ENCODE results near the gene DHX15.

DNA sequence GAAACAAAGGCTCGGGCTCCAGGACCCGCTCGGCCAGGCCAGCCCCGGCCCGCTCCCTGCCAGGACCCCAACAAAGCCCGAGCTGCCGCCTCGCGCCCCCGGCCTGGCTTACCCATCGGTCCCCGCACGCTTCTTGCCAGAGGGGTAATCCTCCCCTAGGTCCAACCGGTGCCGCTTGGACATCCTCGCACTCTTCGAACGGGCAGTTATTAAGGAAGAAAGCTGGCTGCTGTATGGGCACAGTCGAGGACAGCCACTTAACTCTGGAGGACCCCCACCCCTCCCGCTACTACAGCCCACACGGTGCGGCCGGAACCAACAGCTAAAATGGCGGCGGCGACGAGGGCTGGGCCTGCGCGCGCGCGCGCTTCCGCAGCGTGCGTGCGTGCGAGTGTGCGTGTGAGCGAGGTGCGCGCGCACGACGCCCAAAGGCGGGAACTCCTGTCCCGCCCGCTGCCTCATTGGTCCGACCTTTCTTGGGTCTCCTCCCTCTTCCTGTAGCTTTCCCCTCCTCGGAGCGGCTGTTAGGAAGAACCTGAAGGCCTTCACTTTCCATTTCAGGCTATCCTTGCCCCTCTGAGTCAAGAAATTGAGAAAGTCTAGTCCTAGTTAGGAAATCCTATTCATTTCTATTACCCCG, at the start of gene DHX15:
- TF ChIP-seq ZNF112 (tag by site-specific recombination; IDR thresholded peaks at IDR 0.05) (no peak), ZNF600 (tag by site-specific recombination; IDR thresholded peaks at IDR 0.05) (no peak), ZXDB (tag by site-specific recombination; IDR thresholded peaks at IDR 0.05) (no peak), ZNF335 (tag by site-specific recombination; conservative IDR thresholded peaks at IDR 0.05) (peak; percentile 99), SETDB1 (IDR thresholded peaks at IDR 0.05; ENCODE audit: insufficient read length, low read length) (no peak), ZNF501 (tag by site-specific recombination; IDR thresholded peaks at IDR 0.05) (no peak), ZFHX2 (tag by site-specific recombination; conservative IDR thresholded peaks at IDR 0.05) (no peak), ZNF629 (tag by site-specific recombination; IDR thresholded peaks at IDR 0.05) (no peak), ZNF184 (tag by site-specific recombination; IDR thresholded peaks at IDR 0.05) (no peak), GLI2 (tag by site-specific recombination; IDR thresholded peaks at IDR 0.05; ENCODE audit: borderline replicate concordance, low read depth) (no peak), ZIC2 (tag by site-specific recombination; IDR thresholded peaks at IDR 0.05) (no peak)
- TF ChIP-seq, protein P1, sequence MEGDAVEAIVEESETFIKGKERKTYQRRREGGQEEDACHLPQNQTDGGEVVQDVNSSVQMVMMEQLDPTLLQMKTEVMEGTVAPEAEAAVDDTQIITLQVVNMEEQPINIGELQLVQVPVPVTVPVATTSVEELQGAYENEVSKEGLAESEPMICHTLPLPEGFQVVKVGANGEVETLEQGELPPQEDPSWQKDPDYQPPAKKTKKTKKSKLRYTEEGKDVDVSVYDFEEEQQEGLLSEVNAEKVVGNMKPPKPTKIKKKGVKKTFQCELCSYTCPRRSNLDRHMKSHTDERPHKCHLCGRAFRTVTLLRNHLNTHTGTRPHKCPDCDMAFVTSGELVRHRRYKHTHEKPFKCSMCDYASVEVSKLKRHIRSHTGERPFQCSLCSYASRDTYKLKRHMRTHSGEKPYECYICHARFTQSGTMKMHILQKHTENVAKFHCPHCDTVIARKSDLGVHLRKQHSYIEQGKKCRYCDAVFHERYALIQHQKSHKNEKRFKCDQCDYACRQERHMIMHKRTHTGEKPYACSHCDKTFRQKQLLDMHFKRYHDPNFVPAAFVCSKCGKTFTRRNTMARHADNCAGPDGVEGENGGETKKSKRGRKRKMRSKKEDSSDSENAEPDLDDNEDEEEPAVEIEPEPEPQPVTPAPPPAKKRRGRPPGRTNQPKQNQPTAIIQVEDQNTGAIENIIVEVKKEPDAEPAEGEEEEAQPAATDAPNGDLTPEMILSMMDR (tag by site-specific recombination; IDR thresholded peaks at IDR 0.05) = no peak
- TF ChIP-seq, protein P2, sequence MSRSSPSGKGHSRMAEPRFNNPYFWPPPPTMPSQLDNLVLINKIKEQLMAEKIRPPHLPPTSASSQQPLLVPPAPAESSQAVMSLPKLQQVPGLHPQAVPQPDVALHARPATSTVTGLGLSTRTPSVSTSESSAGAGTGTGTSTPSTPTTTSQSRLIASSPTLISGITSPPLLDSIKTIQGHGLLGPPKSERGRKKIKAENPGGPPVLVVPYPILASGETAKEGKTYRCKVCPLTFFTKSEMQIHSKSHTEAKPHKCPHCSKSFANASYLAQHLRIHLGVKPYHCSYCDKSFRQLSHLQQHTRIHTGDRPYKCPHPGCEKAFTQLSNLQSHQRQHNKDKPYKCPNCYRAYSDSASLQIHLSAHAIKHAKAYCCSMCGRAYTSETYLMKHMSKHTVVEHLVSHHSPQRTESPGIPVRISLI (tag by site-specific recombination; IDR thresholded peaks at IDR 0.05) = no peak
- TF ChIP-seq, protein P3, sequence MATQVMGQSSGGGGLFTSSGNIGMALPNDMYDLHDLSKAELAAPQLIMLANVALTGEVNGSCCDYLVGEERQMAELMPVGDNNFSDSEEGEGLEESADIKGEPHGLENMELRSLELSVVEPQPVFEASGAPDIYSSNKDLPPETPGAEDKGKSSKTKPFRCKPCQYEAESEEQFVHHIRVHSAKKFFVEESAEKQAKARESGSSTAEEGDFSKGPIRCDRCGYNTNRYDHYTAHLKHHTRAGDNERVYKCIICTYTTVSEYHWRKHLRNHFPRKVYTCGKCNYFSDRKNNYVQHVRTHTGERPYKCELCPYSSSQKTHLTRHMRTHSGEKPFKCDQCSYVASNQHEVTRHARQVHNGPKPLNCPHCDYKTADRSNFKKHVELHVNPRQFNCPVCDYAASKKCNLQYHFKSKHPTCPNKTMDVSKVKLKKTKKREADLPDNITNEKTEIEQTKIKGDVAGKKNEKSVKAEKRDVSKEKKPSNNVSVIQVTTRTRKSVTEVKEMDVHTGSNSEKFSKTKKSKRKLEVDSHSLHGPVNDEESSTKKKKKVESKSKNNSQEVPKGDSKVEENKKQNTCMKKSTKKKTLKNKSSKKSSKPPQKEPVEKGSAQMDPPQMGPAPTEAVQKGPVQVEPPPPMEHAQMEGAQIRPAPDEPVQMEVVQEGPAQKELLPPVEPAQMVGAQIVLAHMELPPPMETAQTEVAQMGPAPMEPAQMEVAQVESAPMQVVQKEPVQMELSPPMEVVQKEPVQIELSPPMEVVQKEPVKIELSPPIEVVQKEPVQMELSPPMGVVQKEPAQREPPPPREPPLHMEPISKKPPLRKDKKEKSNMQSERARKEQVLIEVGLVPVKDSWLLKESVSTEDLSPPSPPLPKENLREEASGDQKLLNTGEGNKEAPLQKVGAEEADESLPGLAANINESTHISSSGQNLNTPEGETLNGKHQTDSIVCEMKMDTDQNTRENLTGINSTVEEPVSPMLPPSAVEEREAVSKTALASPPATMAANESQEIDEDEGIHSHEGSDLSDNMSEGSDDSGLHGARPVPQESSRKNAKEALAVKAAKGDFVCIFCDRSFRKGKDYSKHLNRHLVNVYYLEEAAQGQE (tag by site-specific recombination; IDR thresholded peaks at IDR 0.05) = no peak

Measured in HEK293 (cell line).